HG02981 (cell line): ENCODE measurements around the gene OR4C13.
"Not testable (repeated sequence)": the region's sequence is repeated elsewhere in the genome, so short reads cannot be mapped to it uniquely, and the experiment has no call there.

Experiments used
- ATAC-seq: cut with Tn5 transposase; IDR thresholded peaks from one replicate; pipeline ENCODE4 v1.9.1; 2021; ENCODE audit warnings: mild to moderate bottlenecking, moderate library complexity; ENCODE audit not compliant: unreplicated experiment

The OR4C13 gene

GRCh38 chr11:49952091-49952490 is at the start of gene OR4C13:
TSS of gene OR4C13 (plus strand) at chr11:49952391. CDS start at chr11:49952423, 32 bp downstream.
- no peak for ATAC-seq

DNA sequence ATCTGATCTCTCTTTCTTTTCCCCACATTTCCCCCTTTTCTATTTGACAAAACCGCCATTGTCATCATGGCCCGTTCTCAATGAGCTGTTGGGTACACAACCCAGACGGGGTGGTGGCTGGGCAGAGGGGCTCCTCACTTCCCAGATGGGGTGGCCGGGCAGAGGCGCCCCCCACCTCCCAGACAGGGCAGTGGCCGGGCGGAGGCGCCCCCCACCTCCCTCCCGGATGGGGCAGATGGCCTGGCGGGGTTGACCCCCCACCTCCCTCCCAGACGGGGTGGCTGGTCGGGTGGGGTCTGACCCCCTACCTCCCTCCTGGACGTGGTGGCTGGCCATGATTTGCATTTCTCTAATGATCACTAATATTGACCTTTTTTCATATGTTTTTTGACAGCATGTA is 40.7 kb upstream of the OR4C13 start:
- not testable (repeated sequence) for ATAC-seq

DNA sequence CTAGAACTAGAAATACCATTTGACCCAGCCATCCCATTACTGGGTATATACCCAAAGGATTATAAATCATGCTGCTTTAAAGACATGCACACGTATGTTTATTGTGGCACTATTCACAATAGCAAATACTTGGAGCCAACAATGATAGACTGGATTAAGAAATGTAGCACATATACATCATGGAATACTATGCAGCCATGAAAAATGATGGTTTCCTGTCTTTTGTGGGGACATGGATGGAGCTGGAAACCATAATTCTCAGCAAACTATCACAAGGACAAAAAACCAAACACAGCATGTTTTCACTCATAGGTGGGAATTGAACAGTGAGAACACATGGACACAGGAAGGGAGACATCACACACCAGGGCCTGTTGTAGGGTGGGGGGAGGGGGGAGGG is 3.5 kb upstream of the OR4C13 start:
- not testable (repeated sequence) for ATAC-seq

- ATAC-seq = not testable (repeated sequence)
Observed at GRCh38 chr11:49973439-49973838, 21.2 kb downstream of the OR4C13 start.

- ATAC-seq = not testable (repeated sequence)
Observed at GRCh38 chr11:49982435-49982834, 30.2 kb downstream of the OR4C13 start, which contains the start of gene OR4C12. TSS of gene OR4C12 (minus strand) at chr11:49982535. CDS start at chr11:49982501, 34 bp downstream.

DNA sequence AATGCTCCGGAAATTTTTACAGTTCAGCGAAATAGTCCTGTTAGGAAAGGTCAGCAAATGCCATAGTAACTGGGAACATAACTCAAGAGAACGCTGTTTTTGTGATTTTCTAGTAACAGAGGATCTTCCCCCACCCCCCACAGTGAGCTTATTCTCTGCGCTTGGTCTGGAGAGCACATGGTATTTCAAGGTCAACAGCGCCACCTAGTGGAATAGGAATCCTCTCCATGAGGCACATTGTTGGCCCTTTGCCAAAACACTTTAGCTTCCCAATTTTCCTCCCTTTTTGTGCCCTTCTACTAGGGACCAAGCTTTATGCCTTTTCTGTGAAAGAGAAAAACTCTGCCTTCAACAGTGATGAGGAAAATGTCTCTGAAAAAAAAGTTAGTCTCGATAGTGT is 43.4 kb downstream of the OR4C13 start:
- no peak for ATAC-seq
